HEK293T (cell line): Measurements from ENCODE around the gene MAST4.

Experiments used
- ARNT ChIP-seq: fragments of 450-650 bp; IDR thresholded peaks from 2 replicates; pipeline ENCODE4 v1.6.1; 2017; ENCODE audit warnings: mild to moderate bottlenecking
- BHLHE40 ChIP-seq: fragments of 450-650 bp; IDR thresholded peaks from 2 replicates; pipeline ENCODE4 v1.6.1; 2016; ENCODE audit warnings: mild to moderate bottlenecking, moderate library complexity, borderline replicate concordance
- CTBP1 ChIP-seq: fragments of 450-650 bp; IDR thresholded peaks from 2 replicates; pipeline ENCODE4 v1.6.1; 2016; ENCODE audit warnings: borderline replicate concordance
- ELF4 ChIP-seq: fragments of 450-650 bp; IDR thresholded peaks from 2 replicates; pipeline ENCODE4 v1.6.1; 2017; ENCODE audit warnings: antibody characterized with exemption
- FOXA1 ChIP-seq: fragments of 450-650 bp; IDR thresholded peaks from 2 replicates; pipeline ENCODE4 v1.6.1; 2016; ENCODE audit warnings: mild to moderate bottlenecking
- FOXM1 ChIP-seq: fragments of 450-650 bp; IDR thresholded peaks from 2 replicates; pipeline ENCODE4 v1.6.1; 2017; ENCODE audit warnings: mild to moderate bottlenecking, borderline replicate concordance
- SP1 ChIP-seq: fragments of 450-650 bp; IDR thresholded peaks from 2 replicates; pipeline ENCODE4 v1.6.1; 2017
- SUZ12 ChIP-seq: fragments of 450-650 bp; IDR thresholded peaks from 2 replicates; pipeline ENCODE4 v1.6.1; 2016; ENCODE audit warnings: mild to moderate bottlenecking
- TARDBP ChIP-seq: fragments of 450-650 bp; IDR thresholded peaks from 2 replicates; pipeline ENCODE4 v1.6.1; 2016

GRCh38 chr5:66615894-66616293, 19.7 kb downstream of the MAST4 start:
- TF ChIP-seq TARDBP (no peak), SUZ12 (no peak), FOXM1 (no peak), BHLHE40 (no peak), ELF4 (no peak), CTBP1 (no peak), ARNT (no peak), FOXA1 (no peak), SP1 (no peak)
